ENCODE measurements around the gene GSAP.
"Not testable (repeated sequence)": the region's sequence is repeated elsewhere in the genome, so short reads cannot be mapped to it uniquely, and the experiment has no call there.

The GSAP gene

GRCh38 chr7:77455321-77455720, 39.2 kb upstream of the GSAP start:
- no peak overlapping the region for H3K27ac ChIP-seq (ENCODE audit: low read depth, low read length)
- no peaks in the 10 kb centered on the region for H3K27me3 ChIP-seq (ENCODE audit: control insufficient read depth, insufficient read depth, low read length)
- H3K4me1 ChIP-seq (ENCODE audit: control insufficient read depth, insufficient read depth, low read length) = no peaks in the 10 kb centered on the region
- H3K9me3 ChIP-seq (ENCODE audit: control insufficient read depth, insufficient read depth, low read depth, low read length) = no peaks in the 10 kb centered on the region
- H3K4me3 ChIP-seq (ENCODE audit: low read depth, low read length) = no peak overlapping the region
- H3K36me3 ChIP-seq (ENCODE audit: control insufficient read depth, insufficient read depth, low read length) = no peaks in the 10 kb centered on the region
- H3K9ac ChIP-seq (ENCODE audit: low read length) = no peak overlapping the region

DNA sequence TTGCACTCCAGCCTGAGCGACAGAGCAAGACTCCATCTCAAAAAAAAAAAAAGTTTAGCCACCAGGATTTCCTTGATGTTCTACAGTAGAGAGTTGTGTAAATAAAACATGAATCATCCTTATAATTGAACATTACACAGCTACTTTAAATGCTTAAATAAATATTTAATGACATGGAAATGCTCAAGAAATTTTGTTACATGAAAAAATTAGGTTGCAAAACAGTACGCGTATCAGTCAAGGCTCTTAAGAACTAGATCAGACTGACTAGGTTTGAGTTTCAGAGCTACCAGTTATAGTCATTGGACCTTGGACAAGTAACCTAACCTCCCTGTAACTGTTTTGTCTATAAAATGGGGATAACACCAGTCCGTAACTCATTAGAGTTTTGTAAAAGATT, 38.7 kb upstream of the GSAP start:
- H3K4me3 ChIP-seq (ENCODE audit: low read depth, low read length) = no peak overlapping the region
- H3K9ac ChIP-seq (ENCODE audit: low read length) = no peak overlapping the region
- H3K27me3 ChIP-seq (ENCODE audit: control insufficient read depth, insufficient read depth, low read length) = no peaks in the 10 kb centered on the region
- H3K9me3 ChIP-seq (ENCODE audit: control insufficient read depth, insufficient read depth, low read depth, low read length) = no peaks in the 10 kb centered on the region
- H3K4me1 ChIP-seq (ENCODE audit: control insufficient read depth, insufficient read depth, low read length) = no peaks in the 10 kb centered on the region
- H3K27ac ChIP-seq (ENCODE audit: low read depth, low read length) = no peak overlapping the region
- no peaks in the 10 kb centered on the region for H3K36me3 ChIP-seq (ENCODE audit: control insufficient read depth, insufficient read depth, low read length)

- Histone ChIP-seq H3K27ac (ENCODE audit: low read depth, low read length) (no peak overlapping the region), H3K4me1 (ENCODE audit: control insufficient read depth, insufficient read depth, low read length) (no peaks in the 10 kb centered on the region), H3K4me3 (ENCODE audit: low read depth, low read length) (no peak overlapping the region), H3K9me3 (ENCODE audit: control insufficient read depth, insufficient read depth, low read depth, low read length) (no peaks in the 10 kb centered on the region), H3K9ac (ENCODE audit: low read length) (no peak overlapping the region), H3K36me3 (ENCODE audit: control insufficient read depth, insufficient read depth, low read length) (no peaks in the 10 kb centered on the region), H3K27me3 (ENCODE audit: control insufficient read depth, insufficient read depth, low read length) (no peaks in the 10 kb centered on the region)
Observed at GRCh38 chr7:77453531-77453930, 37.4 kb upstream of the GSAP start.

- not testable (repeated sequence) for H3K4me3 ChIP-seq (ENCODE audit: low read depth, low read length); H3K27me3 ChIP-seq (ENCODE audit: control insufficient read depth, insufficient read depth, low read length)
Observed at GRCh38 chr7:77451950-77452349, 35.8 kb upstream of the GSAP start.

DNA sequence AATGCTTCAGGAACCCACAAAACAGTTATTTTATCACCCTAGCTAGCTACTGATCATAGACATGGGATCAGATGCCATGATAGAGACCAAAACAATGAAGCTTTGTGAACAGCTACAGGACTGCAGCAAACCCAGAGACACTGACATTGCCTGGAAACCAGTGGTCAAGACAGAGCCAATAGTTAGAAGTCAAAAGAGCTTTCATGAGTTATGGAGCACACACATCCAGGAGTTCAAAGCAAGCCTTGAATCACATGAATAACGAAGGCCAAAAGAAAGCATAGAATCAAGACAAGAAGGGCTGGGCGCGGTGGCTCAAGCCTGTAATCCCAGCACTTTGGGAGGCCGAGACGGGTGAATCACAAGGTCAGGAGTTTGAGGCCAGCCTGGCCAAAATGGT, 34.5 kb upstream of the GSAP start:
- no peaks in the 10 kb centered on the region for H3K36me3 ChIP-seq (ENCODE audit: control insufficient read depth, insufficient read depth, low read length)
- no peaks in the 10 kb centered on the region for H3K9me3 ChIP-seq (ENCODE audit: control insufficient read depth, insufficient read depth, low read depth, low read length)
- H3K27ac ChIP-seq (ENCODE audit: low read depth, low read length) = no peak overlapping the region
- no peak overlapping the region for H3K9ac ChIP-seq (ENCODE audit: low read length)
- H3K4me1 ChIP-seq (ENCODE audit: control insufficient read depth, insufficient read depth, low read length) = peaks cover 3% of the 10 kb centered on the region; the same call in 1 of the 2 replicates
- H3K4me3 ChIP-seq (ENCODE audit: low read depth, low read length) = no peak overlapping the region
- H3K27me3 ChIP-seq (ENCODE audit: control insufficient read depth, insufficient read depth, low read length) = no peaks in the 10 kb centered on the region

More at GRCh38 chr7:77451950-77452349, 35.8 kb upstream of the GSAP start:
- H3K9ac ChIP-seq (ENCODE audit: low read length); H3K36me3 ChIP-seq (ENCODE audit: control insufficient read depth, insufficient read depth, low read length); H3K4me1 ChIP-seq (ENCODE audit: control insufficient read depth, insufficient read depth, low read length); H3K9me3 ChIP-seq (ENCODE audit: control insufficient read depth, insufficient read depth, low read depth, low read length); H3K27ac ChIP-seq (ENCODE audit: low read depth, low read length): not testable (repeated sequence)

DNA sequence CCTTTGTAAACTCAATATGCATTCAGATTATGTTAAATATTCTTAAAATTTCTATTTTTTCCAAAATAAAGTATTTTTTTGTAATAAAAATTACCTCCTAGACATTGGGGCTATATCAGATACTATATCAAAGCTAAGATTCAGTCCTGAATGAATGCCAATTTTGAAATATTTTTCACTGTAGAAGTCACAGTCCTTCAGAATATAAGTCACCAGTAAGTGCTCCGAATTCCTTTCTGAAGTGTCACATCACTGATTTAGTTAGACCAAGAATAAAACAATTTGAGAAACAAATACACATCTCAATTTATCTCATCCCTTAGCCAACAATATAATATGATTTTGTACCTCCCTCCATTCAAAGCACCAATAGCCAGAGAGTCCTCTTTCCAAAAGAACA, 33.9 kb upstream of the GSAP start:
- Histone ChIP-seq H3K4me1 (ENCODE audit: control insufficient read depth, insufficient read depth, low read length) (peaks cover 3% of the 10 kb centered on the region; the same call in 1 of the 2 replicates), H3K27ac (ENCODE audit: low read depth, low read length) (no peak overlapping the region), H3K9me3 (ENCODE audit: control insufficient read depth, insufficient read depth, low read depth, low read length) (no peaks in the 10 kb centered on the region)

GRCh38 chr7:77447616-77448015, 31.5 kb upstream of the GSAP start:
- H3K27ac ChIP-seq (ENCODE audit: low read depth, low read length) = no peak overlapping the region

More for the DNA sequence above, 33.9 kb upstream of the GSAP start:
- no peaks in the 10 kb centered on the region for H3K27me3 ChIP-seq (ENCODE audit: control insufficient read depth, insufficient read depth, low read length)
- no peak overlapping the region for H3K9ac ChIP-seq (ENCODE audit: low read length)
- H3K36me3 ChIP-seq (ENCODE audit: control insufficient read depth, insufficient read depth, low read length) = no peaks in the 10 kb centered on the region
- no peak overlapping the region for H3K4me3 ChIP-seq (ENCODE audit: low read depth, low read length)

GRCh38 chr7:77444123-77444522, 28.0 kb upstream of the GSAP start:
- no peak overlapping the region for H3K4me3 ChIP-seq (ENCODE audit: low read depth, low read length)
- H3K9ac ChIP-seq (ENCODE audit: low read length) = no peak overlapping the region
- no peaks in the 10 kb centered on the region for H3K36me3 ChIP-seq (ENCODE audit: control insufficient read depth, insufficient read depth, low read length)
- no peaks in the 10 kb centered on the region for H3K9me3 ChIP-seq (ENCODE audit: control insufficient read depth, insufficient read depth, low read depth, low read length)
- H3K4me1 ChIP-seq (ENCODE audit: control insufficient read depth, insufficient read depth, low read length) = peaks cover 10% of the 10 kb centered on the region
- no peaks in the 10 kb centered on the region for H3K27me3 ChIP-seq (ENCODE audit: control insufficient read depth, insufficient read depth, low read length)
- no peak overlapping the region for H3K27ac ChIP-seq (ENCODE audit: low read depth, low read length)

More at GRCh38 chr7:77447616-77448015, 31.5 kb upstream of the GSAP start:
- Histone ChIP-seq H3K36me3 (ENCODE audit: control insufficient read depth, insufficient read depth, low read length) (no peaks in the 10 kb centered on the region), H3K27me3 (ENCODE audit: control insufficient read depth, insufficient read depth, low read length) (no peaks in the 10 kb centered on the region), H3K9ac (ENCODE audit: low read length) (no peak overlapping the region), H3K9me3 (ENCODE audit: control insufficient read depth, insufficient read depth, low read depth, low read length) (no peaks in the 10 kb centered on the region), H3K4me3 (ENCODE audit: low read depth, low read length) (no peak overlapping the region), H3K4me1 (ENCODE audit: control insufficient read depth, insufficient read depth, low read length) (peaks cover 7% of the 10 kb centered on the region)

DNA sequence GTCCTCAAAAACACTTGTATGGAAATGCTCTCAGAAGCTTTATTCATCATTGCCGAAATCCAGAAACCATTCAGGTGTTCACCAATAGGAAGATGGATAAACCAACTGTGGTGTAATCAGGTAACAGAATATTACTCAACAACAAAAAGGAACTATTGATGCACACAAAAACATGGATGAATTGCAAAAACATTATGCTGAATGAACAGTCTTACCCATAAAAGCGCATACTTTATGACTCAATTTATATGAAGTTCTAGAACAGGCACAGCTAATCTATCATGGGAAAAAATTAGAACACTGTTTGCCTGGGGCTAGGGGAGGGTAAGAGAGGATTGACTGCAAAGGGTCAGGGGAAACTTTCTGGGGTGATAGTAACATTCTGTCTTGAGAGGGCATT, 26.9 kb upstream of the GSAP start:
- peaks cover 10% of the 10 kb centered on the region for H3K4me1 ChIP-seq (ENCODE audit: control insufficient read depth, insufficient read depth, low read length)
- no peaks in the 10 kb centered on the region for H3K9me3 ChIP-seq (ENCODE audit: control insufficient read depth, insufficient read depth, low read depth, low read length)
- no peak overlapping the region for H3K9ac ChIP-seq (ENCODE audit: low read length)
- no peaks in the 10 kb centered on the region for H3K27me3 ChIP-seq (ENCODE audit: control insufficient read depth, insufficient read depth, low read length)
- H3K36me3 ChIP-seq (ENCODE audit: control insufficient read depth, insufficient read depth, low read length) = no peaks in the 10 kb centered on the region
- no peak overlapping the region for H3K27ac ChIP-seq (ENCODE audit: low read depth, low read length)
- no peak overlapping the region for H3K4me3 ChIP-seq (ENCODE audit: low read depth, low read length)

- peaks cover 10% of the 10 kb centered on the region for H3K4me1 ChIP-seq (ENCODE audit: control insufficient read depth, insufficient read depth, low read length)
Observed at GRCh38 chr7:77442636-77443035, 26.5 kb upstream of the GSAP start.

DNA sequence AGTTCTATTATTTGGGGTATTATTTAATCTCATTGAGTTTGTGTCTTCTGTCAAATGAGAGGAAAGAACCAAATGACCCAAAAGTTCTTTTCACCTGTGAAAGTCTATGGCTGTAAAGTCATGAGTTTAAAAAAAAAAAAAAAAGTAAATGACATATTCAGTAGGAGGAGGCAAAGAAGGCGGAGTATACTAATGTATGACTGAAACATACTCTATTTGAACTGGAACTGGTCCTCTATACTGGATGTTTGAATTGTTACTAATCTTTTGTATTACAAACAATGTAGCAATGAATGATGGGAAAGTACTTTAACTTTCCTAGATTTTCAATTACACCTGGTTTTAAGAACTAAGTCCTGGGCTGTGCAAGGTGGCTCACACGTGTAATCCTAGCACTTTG, 24.9 kb upstream of the GSAP start:
- no peak overlapping the region for H3K27ac ChIP-seq (ENCODE audit: low read depth, low read length)

More at GRCh38 chr7:77442636-77443035, 26.5 kb upstream of the GSAP start:
- H3K4me3 ChIP-seq (ENCODE audit: low read depth, low read length) = no peak overlapping the region
- H3K9me3 ChIP-seq (ENCODE audit: control insufficient read depth, insufficient read depth, low read depth, low read length) = no peaks in the 10 kb centered on the region
- H3K27me3 ChIP-seq (ENCODE audit: control insufficient read depth, insufficient read depth, low read length) = no peaks in the 10 kb centered on the region
- H3K27ac ChIP-seq (ENCODE audit: low read depth, low read length) = no peak overlapping the region
- H3K36me3 ChIP-seq (ENCODE audit: control insufficient read depth, insufficient read depth, low read length) = no peaks in the 10 kb centered on the region
- H3K9ac ChIP-seq (ENCODE audit: low read length) = no peak overlapping the region

DNA sequence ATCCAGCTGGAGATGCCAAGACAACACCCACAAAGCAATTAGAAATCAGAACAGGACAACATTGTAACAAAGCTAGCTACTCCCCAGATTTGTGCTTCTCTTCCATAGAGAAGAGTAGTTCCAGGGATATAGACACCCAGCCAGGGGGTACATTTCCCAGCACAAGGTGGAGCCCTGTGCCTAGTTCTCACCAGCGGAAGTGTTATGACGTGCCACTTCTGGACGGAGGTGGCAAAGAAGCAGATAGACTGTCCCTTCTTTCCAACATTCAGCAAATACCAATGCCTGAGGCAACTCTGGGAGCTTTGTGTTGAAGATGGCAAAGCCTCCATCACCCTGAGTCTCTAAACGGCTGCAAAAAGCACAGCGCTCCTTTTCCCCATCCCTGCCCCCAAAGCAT, 23.4 kb upstream of the GSAP start:
- H3K9ac ChIP-seq (ENCODE audit: low read length) = no peak overlapping the region
- no peak overlapping the region for H3K27ac ChIP-seq (ENCODE audit: low read depth, low read length)
- no peaks in the 10 kb centered on the region for H3K27me3 ChIP-seq (ENCODE audit: control insufficient read depth, insufficient read depth, low read length)
- H3K4me1 ChIP-seq (ENCODE audit: control insufficient read depth, insufficient read depth, low read length) = peaks cover 7% of the 10 kb centered on the region; the same call in 1 of the 2 replicates
- H3K36me3 ChIP-seq (ENCODE audit: control insufficient read depth, insufficient read depth, low read length) = no peaks in the 10 kb centered on the region
- no peak overlapping the region for H3K4me3 ChIP-seq (ENCODE audit: low read depth, low read length)
- no peaks in the 10 kb centered on the region for H3K9me3 ChIP-seq (ENCODE audit: control insufficient read depth, insufficient read depth, low read depth, low read length)

More for the DNA sequence above, 24.9 kb upstream of the GSAP start:
- no peak overlapping the region for H3K4me3 ChIP-seq (ENCODE audit: low read depth, low read length)
- H3K4me1 ChIP-seq (ENCODE audit: control insufficient read depth, insufficient read depth, low read length) = peaks cover 7% of the 10 kb centered on the region; the same call in 1 of the 2 replicates
- no peaks in the 10 kb centered on the region for H3K9me3 ChIP-seq (ENCODE audit: control insufficient read depth, insufficient read depth, low read depth, low read length)
- no peaks in the 10 kb centered on the region for H3K36me3 ChIP-seq (ENCODE audit: control insufficient read depth, insufficient read depth, low read length)
- no peak overlapping the region for H3K9ac ChIP-seq (ENCODE audit: low read length)
- H3K27me3 ChIP-seq (ENCODE audit: control insufficient read depth, insufficient read depth, low read length) = no peaks in the 10 kb centered on the region
